EL (cell line): ENCODE results near the gene TPSAB1.
"Not testable (repeated sequence)": the region's sequence is repeated elsewhere in the genome, so short reads cannot be mapped to it uniquely, and the experiment has no call there.

ENCODE experiments used
- DNase-seq: peaks from one replicate; pipeline ENCODE4 v3.0.0-alpha.2; 2016

Gene TPSAB1

DNA sequence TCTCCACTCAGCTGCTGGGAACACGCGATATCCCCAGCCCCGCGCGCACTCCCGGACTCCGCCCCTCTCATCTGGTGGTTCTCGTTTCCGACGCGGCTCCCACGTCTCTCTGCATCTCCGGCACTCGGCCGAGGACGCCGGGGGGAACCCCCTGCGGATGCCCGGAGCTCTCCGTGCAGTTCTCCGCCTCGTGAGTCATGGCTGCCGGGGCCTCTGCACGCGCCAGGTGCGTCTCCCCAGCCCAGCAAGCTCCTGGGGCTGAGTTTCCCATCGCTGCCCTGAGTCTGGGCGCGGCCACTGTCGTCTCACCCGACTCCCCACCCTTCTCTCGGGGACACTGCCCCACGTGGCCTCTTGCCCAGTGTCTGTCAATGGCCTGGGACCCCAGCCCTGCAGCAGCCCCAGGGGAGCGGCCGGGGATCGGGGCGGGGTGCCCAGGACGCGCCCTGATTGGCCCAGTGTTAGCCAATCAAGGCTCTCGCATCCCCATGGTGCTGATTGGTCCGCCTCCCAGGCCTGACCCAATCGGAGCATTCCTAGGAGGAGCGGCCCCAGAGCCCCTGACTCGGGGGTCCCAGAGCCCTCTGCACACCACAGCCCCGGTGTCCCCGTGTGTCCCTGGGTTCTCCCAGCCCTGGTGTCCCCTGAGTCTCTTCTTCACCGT lies 13.3 kb downstream of the TPSAB1 start:
- DNase-seq: not testable (repeated sequence)

- DNase-seq: not testable (repeated sequence)
Observed at GRCh38 chr16:1254821-1255220, 14.3 kb downstream of the TPSAB1 start.

DNA sequence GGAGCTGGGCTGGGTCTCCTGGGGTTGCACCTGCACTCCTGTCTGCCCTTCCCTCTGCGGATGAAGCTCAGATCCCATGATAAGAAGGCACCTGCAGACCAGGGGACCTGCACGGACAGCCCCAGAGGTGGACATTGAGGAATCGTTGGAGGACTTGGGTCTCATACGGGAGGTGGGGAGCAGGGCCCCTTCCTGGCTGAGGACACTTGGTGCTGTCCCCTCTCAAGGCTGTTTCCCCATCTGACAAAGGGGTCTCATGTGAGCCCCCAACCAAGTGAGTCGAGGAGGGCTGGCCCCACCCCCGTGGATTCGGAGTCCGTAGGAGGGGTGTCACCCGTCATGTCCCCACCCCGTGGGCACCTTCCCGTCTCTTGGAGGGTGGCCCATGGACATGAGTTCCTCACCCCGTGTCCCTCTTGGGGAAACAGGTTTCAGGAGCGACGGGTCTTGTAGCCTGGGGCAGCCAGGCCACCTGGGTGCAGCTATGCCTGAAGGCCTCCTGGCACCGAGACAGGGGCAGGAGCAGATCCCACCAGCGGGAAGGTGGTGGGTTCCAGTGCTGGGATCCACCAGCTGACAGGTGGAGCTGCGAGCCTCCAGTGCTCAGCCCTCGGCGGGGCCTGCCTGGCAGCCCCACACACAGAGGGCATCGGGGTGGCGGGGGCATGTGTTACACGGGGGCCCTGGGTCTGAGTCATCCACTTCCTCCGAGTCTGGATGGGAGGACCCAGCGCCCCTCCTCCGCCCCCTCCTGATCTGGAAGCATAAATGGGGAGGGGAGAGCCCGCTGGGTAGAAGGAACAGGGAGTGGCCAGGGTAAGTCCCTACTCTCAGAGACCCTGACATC lies 15.0 kb downstream of the TPSAB1 start, which contains the start of gene TPSD1:
Gene TPSD1 (plus strand): TSS at position 794 of the 847 bp plus-strand sequence. CDS start 212 bp downstream, outside the sequence.
- DNase-seq: not testable (repeated sequence)

DNA sequence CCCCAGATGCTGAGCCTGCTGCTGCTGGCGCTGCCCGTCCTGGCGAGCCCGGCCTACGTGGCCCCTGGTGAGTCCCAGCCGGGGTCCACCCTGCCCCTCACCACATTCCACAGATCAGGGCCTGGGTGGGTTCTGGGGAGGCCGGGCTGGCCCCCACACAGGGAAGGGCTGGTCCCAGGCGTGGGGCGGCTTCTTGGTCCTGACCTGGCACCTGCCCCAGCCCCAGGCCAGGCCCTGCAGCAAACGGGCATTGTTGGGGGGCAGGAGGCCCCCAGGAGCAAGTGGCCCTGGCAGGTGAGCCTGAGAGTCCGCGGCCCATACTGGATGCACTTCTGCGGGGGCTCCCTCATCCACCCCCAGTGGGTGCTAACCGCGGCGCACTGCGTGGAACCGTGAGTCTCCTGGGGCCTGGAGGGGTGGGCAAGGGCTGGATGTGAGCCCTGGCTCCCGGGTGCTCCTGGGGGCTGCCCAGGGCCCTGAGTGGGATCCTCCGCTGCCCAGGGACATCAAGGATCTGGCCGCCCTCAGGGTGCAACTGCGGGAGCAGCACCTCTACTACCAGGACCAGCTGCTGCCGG lies 15.9 kb downstream of the TPSAB1 start:
- not testable (repeated sequence) for DNase-seq

DNA sequence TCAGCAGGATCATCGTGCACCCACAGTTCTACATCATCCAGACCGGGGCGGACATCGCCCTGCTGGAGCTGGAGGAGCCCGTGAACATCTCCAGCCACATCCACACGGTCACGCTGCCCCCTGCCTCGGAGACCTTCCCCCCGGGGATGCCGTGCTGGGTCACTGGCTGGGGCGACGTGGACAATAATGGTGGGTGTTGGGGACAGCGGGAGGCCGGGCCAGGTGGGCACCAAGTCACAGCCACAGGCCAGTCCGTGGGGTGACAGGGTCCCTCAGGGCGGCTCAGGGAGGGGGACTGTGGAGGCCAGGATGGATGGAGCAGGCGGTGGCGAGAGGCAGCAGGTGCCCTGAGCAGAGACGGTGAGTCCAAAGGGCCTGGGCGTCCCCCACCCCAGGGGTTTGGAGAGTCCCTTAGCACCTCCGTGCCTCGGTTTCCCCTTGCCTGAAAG lies 16.4 kb downstream of the TPSAB1 start:
- DNase-seq: no peak

DNA sequence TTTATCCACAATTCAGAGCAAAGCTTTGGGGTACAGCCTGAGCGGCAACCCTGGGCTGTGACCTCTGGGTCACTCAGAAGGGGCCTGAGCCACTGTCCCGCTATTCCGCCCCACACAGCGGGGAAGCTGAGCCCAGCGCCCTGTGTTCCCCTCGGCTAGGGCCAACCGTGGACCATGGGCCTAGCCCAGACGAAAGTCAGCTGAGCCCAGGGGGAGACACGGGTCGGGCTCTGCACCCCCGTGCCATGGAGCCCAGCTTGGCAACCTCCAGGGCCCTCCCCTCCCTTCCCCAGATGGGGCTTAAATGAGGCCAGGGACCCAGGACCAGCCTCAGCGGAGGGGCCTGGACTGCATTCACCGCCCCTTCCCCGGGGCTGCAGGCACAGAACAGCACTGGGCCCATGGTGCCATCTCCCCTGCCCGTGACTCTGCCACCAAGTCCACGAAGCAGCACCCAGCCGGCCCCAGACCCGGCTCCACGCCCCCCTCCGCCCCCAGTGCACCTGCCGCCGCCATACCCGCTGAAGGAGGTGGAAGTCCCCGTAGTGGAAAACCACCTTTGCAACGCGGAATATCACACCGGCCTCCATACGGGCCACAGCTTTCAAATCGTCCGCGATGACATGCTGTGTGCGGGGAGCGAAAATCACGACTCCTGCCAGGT lies 17.2 kb downstream of the TPSAB1 start:
- DNase-seq: no peak

- no peak for DNase-seq
Observed at GRCh38 chr16:1258225-1258600, 17.7 kb downstream of the TPSAB1 start.

DNA sequence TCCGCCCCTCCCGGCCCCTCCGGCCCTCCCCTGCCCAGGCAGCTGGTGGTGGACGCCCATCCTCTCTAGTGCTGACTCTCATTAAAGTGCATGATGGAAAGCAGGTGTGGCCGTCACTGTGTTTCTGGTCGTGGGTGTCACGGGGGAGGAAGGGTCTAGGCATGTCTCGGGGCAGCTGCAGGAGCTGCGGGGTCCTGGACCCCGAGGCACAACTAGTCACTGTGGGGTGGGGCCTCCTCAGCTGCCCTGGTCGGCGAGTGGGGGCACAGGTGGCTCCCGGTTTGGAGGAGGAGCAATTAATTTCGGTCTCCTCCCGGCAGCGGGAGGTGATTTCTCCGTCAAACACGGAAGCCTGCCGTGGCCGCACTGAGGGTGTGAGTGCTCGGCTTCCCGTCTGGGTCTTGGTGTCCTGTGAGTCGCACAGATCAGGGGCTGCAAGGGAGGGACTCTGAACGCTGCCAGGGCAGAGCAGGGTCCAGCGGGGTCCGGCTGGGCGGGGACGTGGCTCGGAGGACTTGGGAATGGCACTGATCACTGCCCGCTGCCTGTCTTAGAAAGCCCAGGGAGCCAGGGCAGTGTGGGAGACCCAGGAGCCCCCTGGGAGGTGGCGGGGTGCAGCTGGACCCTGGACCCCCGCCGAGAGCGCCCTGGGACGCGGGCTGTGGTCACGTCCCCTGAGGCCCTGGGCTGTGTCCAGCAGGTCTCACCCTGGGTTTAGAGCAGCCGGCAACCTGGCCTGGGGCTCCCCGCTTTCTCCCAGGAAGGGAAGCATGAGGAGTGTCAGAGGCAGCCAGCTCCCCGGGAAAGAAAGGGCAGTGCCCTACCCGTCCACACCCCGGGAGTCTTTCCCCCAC lies 18.6 kb downstream of the TPSAB1 start:
- no peak for DNase-seq

- DNase-seq: no peak
Observed at GRCh38 chr16:1259760-1260068, 19.2 kb downstream of the TPSAB1 start.

DNA sequence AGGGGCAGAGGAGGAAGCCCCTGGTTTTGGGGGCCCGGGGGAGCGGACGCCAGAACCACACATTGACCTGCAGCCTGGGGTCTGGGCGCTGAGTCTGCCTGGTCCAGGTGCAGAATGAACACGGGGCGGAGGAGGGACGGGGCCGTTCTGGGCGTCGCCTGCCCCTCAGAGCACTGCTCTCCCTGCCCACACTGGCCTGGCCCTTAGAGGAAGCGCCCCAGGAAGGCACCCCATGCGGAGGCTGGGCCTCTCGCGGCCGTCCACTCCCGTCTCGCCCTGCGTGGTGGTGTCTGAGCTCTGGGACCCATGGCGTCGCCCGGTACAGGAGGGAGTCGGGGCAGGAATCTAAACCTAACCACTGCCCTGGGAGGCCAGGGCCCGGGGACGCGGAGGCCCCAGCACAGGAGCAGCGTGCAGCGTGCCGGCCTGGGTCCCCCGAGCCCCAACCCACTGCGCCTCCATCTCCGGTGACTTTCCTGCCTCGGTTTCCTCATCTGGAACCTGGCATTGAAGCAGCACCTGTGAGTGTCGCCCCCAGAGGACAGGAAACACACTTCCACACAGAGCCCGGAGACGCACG lies 19.7 kb downstream of the TPSAB1 start:
- no peak for DNase-seq

DNA sequence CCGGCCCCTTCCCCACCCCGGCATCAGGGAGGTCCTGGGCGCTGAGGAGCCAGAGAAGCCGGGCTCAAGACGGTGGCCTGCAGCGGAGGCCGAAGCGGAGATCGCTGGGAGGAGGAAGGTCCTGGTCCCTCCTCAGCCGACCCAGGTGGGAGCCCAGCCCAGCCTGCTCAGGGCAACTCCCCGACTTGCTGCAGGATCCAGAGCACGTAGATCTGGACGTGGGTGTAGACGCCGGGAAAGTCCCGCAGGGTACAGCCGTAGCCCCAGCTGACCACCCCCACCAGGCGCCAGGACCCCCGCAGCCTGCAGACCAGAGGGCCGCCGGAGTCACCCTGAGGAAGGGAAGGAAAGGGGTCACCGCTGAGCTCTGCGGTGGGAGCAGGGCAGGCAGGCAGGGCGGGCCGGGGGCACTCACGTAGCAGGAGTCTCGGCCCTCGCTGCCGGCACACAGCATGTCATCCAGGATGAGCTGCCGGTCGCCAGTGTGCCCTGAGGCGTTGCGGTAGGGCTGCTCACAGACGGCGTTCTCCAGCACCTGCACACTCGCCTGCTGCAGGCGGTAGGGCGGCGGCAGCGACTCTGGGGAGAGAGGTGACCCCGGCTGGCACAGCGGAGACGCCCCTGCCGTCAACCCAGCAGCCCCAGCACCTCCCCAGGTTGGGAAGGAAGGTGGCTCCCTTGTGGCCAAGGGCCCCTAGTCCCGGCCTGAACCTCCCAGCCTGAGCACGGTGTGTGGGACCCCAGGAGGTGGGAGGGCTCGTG lies 20.8 kb downstream of the TPSAB1 start:
- peak; percentile 11 for DNase-seq

DNA sequence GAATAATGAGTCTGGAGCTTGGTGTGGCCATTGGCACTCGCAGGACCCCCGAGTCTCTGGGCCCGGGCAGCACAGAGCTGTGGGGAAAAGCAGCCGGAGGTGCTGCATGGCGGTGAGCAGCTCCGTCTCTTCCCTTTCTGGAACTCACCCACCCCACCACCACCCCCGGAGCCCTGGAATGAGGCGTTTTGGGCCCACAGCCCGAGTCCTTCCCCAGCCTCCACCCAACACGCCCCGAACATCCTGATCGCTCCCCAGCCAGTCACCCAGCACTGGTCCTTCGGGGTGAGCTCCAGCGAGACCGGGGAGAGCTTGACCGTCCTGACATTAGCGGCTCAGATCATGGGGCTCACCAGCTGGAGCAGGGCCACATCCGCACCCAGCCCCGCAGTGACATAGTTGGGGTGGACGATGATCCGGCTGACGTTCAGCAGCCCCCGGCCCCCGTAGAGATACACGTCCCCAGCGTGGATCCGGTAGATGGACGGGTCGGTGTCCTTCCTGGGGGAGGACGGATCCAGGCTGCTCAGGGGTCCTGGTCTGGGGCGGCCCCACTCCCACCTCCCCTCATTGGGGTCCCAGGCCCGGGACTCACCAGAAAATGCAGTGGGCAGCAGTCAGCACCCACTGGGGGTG lies 21.8 kb downstream of the TPSAB1 start:
- no peak for DNase-seq

GRCh38 chr16:1262846-1263221 lies 22.3 kb downstream of the TPSAB1 start:
- no peak for DNase-seq

DNA sequence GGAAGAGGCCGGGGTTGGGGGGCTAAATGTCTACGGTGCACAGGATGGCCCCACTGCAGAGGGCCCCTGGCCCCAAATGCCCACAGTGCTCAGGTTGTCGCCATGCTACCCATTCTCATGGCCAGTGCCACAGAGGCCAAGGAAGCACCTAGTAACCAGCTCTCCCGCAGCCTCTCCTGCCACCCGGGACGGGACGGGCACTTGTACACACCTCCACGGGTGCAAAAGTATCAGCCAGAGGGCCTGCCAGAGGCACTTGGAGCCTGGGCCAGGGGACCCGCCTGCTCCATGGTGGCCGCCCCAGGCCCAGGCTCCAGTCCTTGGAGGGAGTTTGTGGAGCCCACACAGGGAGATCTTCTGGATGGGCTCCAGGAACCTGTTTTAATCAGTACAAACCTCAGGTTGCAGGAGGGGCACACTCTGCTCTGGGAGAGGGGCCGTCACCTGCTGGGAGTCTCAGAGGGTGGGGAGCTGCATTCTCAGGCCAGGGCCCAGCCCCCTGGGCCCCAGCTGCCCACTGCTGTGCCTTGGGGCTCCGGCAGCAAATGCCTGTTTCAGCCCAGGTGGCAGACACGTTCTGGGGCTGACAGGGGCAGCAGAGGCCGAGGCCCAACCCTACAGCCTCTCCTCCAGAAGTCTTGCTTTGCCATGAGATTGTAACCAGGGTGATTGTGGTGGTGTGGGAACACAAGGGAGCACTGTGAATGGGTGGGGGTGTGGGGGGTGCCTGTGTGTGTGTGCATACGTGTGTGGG lies 23.3 kb downstream of the TPSAB1 start:
- no peak for DNase-seq

GRCh38 chr16:1264345-1265089 lies 24.0 kb downstream of the TPSAB1 start:
- DNase-seq: no peak

DNA sequence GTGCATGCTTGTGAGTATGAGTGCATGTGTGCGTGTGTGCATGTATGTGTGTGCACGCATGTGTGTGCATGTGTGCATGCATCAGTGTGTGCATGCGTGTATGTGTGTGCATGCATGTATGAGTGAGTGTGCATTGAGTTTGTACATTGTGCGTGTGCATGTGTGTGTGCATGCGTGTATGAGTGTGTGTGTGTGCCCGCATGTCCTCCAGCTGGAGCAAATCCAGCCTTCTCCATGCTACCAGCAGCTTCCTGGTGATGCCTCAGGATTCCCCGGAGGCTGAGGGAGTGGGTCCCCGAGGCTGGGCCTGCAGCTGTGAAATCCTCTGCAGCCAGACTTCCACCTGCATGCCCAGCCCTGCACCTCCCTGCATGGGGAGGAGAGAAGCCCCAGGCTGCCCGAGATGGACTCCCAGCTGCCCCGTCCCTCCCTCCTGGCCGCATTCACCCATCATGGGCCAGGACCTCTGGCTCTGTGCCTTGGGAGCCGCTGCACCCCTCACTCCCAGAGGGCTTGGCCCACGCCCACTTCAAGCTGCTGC lies 24.7 kb downstream of the TPSAB1 start:
- DNase-seq: no peak

- no peak for DNase-seq
Observed at GRCh38 chr16:1265826-1266225, 25.3 kb downstream of the TPSAB1 start.

DNA sequence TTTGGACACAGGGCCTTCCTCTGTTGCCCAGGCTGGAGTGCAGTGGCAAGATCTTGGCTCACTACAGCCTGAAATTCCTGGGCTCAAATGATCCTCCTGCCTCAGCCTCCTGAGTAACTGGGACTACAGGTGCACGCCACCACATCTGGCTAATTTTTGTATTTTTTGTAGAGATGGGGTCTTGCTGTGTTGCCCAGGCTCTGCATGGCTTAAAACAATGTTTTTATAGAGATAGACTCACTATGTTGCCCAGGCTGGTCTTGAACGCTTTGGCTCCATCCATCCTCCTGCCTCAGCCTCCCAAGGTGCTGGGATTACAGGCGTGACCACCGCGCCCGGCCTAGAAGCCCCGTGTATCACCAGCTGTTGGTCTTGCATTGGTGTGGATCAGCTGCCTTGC lies 28.9 kb downstream of the TPSAB1 start:
- not testable (repeated sequence) for DNase-seq

DNA sequence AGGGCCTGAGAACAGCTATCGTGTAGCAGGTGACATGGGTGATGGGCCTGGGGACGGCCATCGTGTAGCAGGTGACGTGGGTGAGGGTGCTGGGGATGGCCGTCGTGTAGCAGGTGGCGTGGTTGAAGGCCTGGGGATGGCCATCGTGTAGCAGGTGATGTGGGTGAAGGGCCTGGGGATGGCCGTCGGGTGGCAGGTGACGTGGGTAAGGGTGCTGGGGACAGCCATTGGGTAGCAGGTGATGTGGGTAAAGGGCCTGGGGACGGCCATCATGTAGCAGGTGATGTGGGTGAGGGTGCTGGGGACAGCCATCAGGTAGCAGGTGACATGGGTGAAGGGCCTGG lies 30.8 kb downstream of the TPSAB1 start:
- DNase-seq: no peak
